Fibroblast of the aortic adventitia (primary cell): ENCODE results near the gene PTPN6. TPM values are rescaled to one million over a fixed set of nuclear protein-coding genes. Genes with fewer than 3 reads are reported as not detected.
A peak's percentile ranks its signal among the peaks of the same experiment; 100 is the strongest.

Experiments
- DNase-seq: peaks from one replicate; pipeline ENCODE4 v3.0.0-alpha.2; 2010; ENCODE audit warnings: low read depth
- H3K4me3 ChIP-seq: 2 replicates; pipeline ENCODE4 v1.5.1; 2011; ENCODE audit warnings: low read depth, mild to moderate bottlenecking, control low read depth, low read length, moderate library complexity
- small RNA-seq: library from RNA; depleted of rRNA; stranded (forward); fragments of <200 nt; gene quantifications from one replicate; pipeline ENCODE3, GENCODE V24; 2012
- total RNA-seq: library from RNA; depleted of rRNA; stranded (reverse); fragments of >200 nt; gene quantifications from 2 replicates; pipeline ENCODE4 v1.2.3, GENCODE V29; 2012; ENCODE audit warnings: low replicate concordance
- TF ChIP-seq, protein P1 (sequence below): IDR thresholded peaks from 2 replicates; pipeline ENCODE4 v1.5.1; 2011; ENCODE audit warnings: mild to moderate bottlenecking, low read length, control low read depth, inconsistent platforms; ENCODE audit not compliant: insufficient read depth

PTPN6 gene
- total RNA-seq, 1 donor: not detected

- H3K4me3 ChIP-seq: no peak overlapping the region
- no peak for DNase-seq
- TF ChIP-seq, protein P1, sequence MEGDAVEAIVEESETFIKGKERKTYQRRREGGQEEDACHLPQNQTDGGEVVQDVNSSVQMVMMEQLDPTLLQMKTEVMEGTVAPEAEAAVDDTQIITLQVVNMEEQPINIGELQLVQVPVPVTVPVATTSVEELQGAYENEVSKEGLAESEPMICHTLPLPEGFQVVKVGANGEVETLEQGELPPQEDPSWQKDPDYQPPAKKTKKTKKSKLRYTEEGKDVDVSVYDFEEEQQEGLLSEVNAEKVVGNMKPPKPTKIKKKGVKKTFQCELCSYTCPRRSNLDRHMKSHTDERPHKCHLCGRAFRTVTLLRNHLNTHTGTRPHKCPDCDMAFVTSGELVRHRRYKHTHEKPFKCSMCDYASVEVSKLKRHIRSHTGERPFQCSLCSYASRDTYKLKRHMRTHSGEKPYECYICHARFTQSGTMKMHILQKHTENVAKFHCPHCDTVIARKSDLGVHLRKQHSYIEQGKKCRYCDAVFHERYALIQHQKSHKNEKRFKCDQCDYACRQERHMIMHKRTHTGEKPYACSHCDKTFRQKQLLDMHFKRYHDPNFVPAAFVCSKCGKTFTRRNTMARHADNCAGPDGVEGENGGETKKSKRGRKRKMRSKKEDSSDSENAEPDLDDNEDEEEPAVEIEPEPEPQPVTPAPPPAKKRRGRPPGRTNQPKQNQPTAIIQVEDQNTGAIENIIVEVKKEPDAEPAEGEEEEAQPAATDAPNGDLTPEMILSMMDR: no peak
Observed at GRCh38 chr12:7004287-7004803, 53.2 kb downstream of the PTPN6 start.

DNA sequence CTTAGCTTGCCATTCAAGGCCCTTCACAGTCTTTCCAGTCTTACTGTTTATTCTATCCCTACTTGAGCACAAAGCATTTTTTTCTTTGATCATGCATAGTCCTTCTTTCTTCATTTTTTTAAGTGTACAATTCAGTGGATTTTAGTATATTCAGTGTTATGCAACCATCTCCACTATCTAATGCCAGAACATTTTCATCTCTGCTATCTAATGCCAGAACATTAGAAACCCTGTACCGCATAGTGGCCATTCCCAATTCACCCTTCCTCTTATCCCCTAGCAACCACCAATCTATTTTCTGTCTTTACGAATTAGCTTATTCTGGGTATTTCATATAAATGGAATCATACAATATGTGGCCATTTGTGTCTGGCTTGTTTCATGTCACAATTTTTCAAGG is 53.7 kb downstream of the PTPN6 start:
- H3K4me3 ChIP-seq: no peak overlapping the region
- no peak for DNase-seq

GRCh38 chr12:7005311-7005710 is 54.2 kb downstream of the PTPN6 start:
- H3K4me3 ChIP-seq: no peak overlapping the region
- no peak for DNase-seq
- TF ChIP-seq, protein P1: no peak

More for the DNA sequence above, 53.7 kb downstream of the PTPN6 start:
- TF ChIP-seq, protein P1: no peak

DNA sequence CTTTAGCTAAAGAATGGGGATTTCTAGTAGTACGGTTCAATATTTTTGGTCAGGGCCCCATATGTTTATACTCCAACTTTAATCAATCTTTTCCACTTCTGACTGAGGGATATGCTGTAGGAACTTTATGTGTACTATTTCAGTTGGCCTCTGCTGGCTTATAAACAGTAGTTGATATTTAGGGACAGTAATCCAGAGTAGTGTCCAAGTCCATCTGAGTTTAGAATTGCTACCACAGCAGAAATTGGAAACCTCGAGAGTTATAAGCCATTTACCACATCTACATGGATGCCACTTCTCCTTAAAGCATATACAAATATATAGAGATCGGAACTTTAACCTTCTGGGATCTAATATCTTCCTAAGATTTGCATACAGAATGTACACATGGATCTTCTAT is 55.5 kb downstream of the PTPN6 start:
- DNase-seq: no peak
- TF ChIP-seq, protein P1: no peak
- no peak overlapping the region for H3K4me3 ChIP-seq

DNA sequence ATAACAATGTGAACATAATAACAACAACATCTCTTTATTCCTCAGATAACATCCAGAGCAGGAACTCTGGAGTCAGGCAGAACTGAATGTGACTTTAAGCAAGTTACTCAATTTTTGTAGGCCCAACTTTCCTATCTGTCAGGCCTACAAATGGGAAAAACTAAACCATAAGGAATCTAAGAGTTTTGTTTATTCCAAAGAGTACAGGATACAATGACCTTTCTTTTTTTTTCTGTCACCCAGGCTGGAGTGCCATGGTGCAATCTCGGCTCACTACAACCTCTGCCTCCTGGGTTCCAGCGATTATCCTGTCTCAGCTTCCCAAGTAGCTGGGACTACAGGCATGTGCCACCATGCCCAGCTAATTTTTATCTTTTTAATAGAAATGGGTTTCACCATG is 57.7 kb downstream of the PTPN6 start:
- H3K4me3 ChIP-seq: no peak overlapping the region
- no peak for DNase-seq

DNA sequence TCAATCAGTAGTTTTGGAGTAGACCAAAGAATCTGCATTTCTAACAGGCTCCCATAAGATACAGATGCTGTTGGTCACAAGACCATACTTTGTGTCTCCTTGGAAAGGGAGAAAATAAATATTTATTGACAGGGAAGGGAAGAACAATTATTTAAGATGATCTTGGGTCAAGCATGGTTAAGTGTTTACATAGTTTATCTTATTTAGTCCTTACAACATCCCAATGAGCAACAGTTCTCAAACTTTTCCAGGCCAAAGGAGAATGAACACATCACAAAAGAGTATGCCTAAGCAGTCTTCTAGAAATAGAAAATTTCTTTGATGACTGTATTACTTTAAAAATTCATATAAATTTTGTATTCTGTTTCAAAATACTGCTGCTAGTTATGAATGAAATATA is 58.4 kb downstream of the PTPN6 start:
- DNase-seq: no peak
- H3K4me3 ChIP-seq: no peak overlapping the region
- TF ChIP-seq, protein P1: no peak

More for the DNA sequence above, 57.7 kb downstream of the PTPN6 start:
- TF ChIP-seq, protein P1: no peak

Small RNA genes lying within 50 kb of the gene (small RNA-seq; reads per million reads assigned to genes)
- gene MIR141: 2.9 reads per million, percentile 79 among the genes with 10 or more reads in this experiment
- 5.3 reads per million, percentile 89 among the genes with 10 or more reads in this experiment for gene MIR200C
- not detected for gene RNU7-1
- gene SCARNA12: 2.8 reads per million, percentile 79 among the genes with 10 or more reads in this experiment

Other genes with a start within 250 kb of the PTPN6 start
- 71.1 and 86.0 TPM in 2 replicates for gene COPS7A, start 227.3 kb upstream of the PTPN6 start, total RNA-seq
- 29.5 and 104 TPM in 2 replicates for gene MLF2, start 198.2 kb upstream of the PTPN6 start, total RNA-seq
- gene PTMS, start 185.0 kb upstream of the PTPN6 start, total RNA-seq: 61.6 and 575 TPM in 2 replicates
- 0.16 TPM in 1 of 2 replicates, not detected in the other for gene LAG3, start 178.8 kb upstream of the PTPN6 start, total RNA-seq
- gene CD4, start 161.8 kb upstream of the PTPN6 start, total RNA-seq: 1.6 TPM in 1 of 2 replicates, not detected in the other
- 2.6 and 3.5 TPM in 2 replicates for gene GPR162, start 129.5 kb upstream of the PTPN6 start, total RNA-seq
- 53.9 and 188 TPM in 2 replicates for gene P3H3, start 122.9 kb upstream of the PTPN6 start, total RNA-seq
- gene GNB3, start 110.4 kb upstream of the PTPN6 start, total RNA-seq: 3.4 TPM in 2 replicates
- 23.5 TPM in 1 of 2 replicates, not detected in the other for gene CDCA3, start 100.1 kb upstream of the PTPN6 start, total RNA-seq
- gene USP5, start 99.2 kb upstream of the PTPN6 start, total RNA-seq: 84.0 and 140 TPM in 2 replicates
- gene TPI1, start 83.8 kb upstream of the PTPN6 start, total RNA-seq: 183 and 680 TPM in 2 replicates
- 3.3 and 8.0 TPM in 2 replicates for gene SPSB2, start 78.1 kb upstream of the PTPN6 start, total RNA-seq
- gene LRRC23, start 46.5 kb upstream of the PTPN6 start, total RNA-seq: 7.0 and 62.6 TPM in 2 replicates
- gene ENO2, start 36.8 kb upstream of the PTPN6 start, total RNA-seq: 8.7 and 12.7 TPM in 2 replicates
- gene ATN1, start 23.4 kb upstream of the PTPN6 start, total RNA-seq: 13.6 and 13.8 TPM in 2 replicates
- not detected in 2 replicates for gene RNU7-1, start 7.5 kb upstream of the PTPN6 start, total RNA-seq
- gene C12orf57, start 7.3 kb upstream of the PTPN6 start, total RNA-seq: 100 and 156 TPM in 2 replicates
- gene PHB2, start 19.3 kb downstream of the PTPN6 start, total RNA-seq: 71.5 and 181 TPM in 2 replicates
- gene EMG1, start 19.6 kb downstream of the PTPN6 start, total RNA-seq: 26.0 and 26.8 TPM in 2 replicates
- gene LPCAT3, start 67.1 kb downstream of the PTPN6 start, total RNA-seq: 5.7 and 10.6 TPM in 2 replicates
- gene C1S, start 109.4 kb downstream of the PTPN6 start, total RNA-seq: 516 and 790 TPM in 2 replicates
- 237 and 528 TPM in 2 replicates for gene C1R, start 141.1 kb downstream of the PTPN6 start, total RNA-seq
- gene C1RL, start 157.9 kb downstream of the PTPN6 start, total RNA-seq: 39.2 and 50.6 TPM in 2 replicates
- gene RBP5, start 177.5 kb downstream of the PTPN6 start, total RNA-seq: not detected in 2 replicates
- gene CLSTN3, start 179.0 kb downstream of the PTPN6 start, total RNA-seq: 10.9 and 13.6 TPM in 2 replicates
- 24.3 and 126 TPM in 2 replicates for gene PEX5, start 238.3 kb downstream of the PTPN6 start, total RNA-seq